ENCODE data around the gene TMEM59.
A peak's percentile ranks its signal among the peaks of the same experiment; 100 is the strongest.
"Not testable (repeated sequence)": the region's sequence is repeated elsewhere in the genome, so short reads cannot be mapped to it uniquely, and the experiment has no call there.

TMEM59 gene

DNA sequence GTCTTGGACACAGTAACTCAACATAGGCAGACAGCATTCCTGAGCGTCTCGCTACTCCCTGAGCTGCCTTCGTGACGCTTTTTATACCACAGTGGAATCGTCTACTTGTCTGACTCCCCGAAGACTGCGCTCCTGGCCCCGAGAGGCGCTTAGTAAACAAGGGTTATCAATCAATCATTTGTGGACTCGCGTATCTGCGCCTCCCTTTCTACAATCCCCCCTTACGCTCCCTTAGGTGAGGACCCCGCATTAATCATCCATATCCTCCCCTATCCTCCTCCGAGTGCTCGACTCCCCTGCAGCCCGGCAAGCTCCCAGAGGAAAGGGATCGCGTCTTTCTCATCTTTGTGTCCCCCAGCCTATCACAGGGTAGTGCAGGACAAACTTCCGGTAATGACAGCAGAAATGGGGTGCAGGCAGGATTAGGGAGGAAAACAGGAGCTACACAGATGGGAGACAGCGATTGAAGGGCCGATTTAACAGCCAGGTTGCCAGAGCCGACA, 522 bp downstream of the TMEM59 start:
- peak; percentile 6 to 9 for DNase-seq

DNA sequence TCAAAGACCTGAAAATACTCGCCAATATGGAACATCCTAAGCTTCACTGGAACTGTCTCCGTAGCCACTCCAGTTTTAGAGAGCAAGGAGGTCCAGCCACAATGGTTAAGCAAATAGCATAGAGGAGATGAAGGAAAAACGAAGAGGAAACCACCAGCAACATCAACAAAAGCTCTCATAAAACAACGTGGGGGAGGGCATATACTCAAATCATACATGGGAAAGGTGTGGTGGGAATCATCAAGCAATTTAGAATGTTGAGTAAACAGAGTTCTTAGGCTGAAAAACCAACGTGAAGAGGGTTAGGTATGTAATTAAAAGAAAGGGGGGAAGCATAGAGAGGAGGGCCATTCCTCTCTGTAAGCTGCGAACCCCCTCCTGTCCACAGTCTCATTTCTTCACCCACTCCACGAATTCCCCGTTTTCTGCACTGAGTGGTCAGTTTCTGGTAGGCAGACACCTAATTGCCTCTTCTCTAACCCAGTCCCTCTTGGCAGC, 1.0 kb downstream of the TMEM59 start:
- DNase-seq: no peak

DNA sequence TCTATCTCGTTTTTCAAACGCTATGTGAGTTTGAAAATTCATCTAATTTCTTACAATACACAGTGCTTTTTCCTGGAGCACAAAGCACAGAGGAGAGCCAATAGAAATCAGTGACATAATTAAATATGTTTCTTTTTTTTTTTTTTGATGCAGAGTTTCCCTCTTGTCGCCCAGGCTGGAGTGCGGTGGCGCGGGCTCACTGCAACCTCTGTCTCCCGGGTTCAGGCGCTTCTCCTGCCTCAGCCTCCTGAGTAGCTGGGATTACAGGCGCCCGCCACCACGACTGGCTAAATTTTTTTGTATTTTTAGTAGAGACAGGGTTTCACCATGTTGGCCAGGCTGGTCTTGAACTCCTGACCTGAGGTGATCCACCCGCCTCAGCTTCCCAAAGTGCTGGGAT, 2.6 kb downstream of the TMEM59 start:
- DNase-seq: not testable (repeated sequence)

DNA sequence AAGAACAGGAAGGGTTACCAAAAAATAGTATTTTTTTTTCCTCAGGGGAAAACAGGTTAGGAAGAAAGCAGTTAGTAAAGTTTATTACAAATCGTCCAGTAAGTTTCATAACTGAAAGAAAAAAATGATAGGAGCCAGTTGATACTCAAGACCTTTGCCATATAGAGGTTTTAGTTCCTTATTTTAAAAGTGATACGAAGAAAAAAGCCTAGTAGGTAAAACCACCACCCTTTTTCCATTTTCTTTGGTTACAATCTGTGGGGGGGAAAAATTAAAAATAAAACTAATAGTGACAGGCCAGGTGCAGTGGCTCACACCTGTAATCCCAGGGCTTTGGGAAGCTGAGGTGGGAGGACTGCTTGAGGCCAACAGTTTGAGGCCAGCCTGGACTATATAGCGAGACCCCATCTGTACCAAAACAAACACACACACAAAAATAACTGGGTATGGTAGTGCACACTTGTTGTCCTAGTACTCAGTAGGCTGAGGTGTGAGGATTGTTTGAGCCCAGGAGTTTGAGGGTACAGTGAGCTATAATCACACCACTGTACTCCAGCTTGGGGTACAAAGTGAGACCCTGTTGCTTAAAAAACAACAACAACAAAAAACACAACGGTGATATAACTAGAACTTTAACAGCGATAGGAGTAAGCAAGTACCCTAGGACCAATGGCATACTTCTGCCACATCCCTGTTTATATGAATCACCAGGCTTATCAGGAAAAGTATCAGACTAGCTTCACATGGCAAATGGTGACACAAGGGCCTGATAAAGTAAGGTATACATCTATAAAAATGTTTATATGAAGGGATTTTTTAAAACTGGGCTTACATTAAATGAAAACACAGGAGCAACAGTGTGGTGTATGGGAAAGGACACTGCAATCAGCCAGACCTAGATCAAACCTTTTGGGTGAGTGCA, 5.4 kb downstream of the TMEM59 start:
- DNase-seq: no peak

DNA sequence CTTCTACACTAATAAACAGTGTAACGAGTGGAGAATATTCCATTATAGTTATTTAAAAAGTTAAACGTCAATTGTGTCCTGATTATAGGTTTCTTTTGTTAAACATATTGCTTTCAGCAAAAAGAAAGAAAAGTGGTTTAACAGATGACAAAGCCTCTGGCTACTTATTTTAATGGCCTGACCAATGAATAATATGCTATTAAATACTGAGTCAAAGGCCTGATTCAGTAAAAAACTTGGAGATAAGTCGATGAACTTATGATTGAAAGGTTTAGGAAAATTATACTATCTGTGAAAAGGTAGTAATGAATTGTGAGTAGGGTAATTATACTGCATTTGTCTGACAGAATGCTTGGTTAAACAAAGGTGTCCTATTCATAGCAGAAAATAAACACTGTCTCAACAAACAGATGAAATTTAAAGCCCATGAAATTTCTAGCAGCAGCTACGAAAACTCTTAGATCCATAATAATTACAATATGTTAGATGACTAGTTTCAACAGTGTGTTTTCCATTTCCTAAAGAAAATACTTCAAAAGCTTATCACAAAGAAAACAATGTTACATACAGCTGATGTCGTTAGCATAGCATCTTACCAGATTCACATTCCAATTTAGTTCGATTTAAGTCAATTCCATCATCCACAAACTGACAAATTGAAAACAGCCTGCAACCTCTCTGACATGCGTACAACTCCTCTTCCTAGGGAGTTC, 6.2 kb downstream of the TMEM59 start:
- DNase-seq: no peak

DNA sequence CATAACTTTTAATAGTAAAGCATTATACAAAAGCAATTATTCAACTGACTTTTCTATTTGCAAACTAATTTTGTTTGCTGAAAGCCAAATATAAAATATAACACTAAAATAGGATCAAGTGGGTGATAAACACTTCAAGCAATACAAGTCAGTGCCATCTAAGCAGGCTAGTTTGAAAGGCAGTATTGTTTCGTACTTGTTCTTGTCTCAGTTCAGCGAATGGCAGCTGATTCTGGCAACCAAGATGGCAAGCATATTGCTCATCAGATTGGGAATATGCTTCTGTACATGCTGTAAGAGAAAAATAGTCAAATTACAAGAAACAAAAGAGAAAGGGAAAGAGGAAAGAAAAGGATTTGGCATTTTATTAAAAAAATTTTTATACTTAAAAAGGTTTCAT, 7.5 kb downstream of the TMEM59 start:
- DNase-seq: no peak

DNA sequence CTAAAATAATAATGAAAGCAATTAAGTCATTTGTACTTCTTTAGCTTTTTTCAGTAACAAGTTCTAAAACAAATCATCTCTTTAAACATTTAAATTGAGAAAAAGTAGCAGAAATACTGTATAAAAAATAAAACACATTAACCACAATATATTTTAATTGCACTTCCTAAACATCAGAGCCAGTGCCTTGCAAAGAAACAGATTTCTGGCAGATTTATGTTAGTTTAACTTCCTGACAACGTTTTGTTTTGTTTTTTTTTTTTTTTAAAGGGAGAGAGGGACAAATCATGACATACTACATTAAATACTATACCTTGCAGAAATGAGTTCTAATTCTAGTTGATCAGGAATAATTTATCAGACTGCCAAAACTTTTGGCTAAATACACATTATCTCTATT, 11.2 kb downstream of the TMEM59 start:
- no peak for DNase-seq

DNA sequence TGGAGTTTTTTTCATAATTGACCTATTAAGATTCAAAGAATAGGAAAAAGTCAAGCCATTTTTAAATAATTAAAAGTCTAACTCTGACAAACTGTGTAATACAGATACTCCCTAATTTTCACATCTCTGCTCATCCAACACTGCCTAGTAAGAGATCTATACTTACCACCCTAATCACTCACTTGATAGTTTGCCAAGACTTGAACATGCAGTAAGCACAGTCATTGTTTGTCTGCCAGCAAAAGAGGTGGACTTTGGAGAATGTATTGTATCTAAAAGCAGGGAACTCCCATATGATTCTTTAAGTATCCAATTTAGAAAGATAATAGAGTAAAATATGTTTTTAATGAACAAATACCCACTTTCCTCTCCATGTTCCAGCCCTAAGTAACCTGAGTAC, 15.5 kb downstream of the TMEM59 start:
- DNase-seq: no peak

DNA sequence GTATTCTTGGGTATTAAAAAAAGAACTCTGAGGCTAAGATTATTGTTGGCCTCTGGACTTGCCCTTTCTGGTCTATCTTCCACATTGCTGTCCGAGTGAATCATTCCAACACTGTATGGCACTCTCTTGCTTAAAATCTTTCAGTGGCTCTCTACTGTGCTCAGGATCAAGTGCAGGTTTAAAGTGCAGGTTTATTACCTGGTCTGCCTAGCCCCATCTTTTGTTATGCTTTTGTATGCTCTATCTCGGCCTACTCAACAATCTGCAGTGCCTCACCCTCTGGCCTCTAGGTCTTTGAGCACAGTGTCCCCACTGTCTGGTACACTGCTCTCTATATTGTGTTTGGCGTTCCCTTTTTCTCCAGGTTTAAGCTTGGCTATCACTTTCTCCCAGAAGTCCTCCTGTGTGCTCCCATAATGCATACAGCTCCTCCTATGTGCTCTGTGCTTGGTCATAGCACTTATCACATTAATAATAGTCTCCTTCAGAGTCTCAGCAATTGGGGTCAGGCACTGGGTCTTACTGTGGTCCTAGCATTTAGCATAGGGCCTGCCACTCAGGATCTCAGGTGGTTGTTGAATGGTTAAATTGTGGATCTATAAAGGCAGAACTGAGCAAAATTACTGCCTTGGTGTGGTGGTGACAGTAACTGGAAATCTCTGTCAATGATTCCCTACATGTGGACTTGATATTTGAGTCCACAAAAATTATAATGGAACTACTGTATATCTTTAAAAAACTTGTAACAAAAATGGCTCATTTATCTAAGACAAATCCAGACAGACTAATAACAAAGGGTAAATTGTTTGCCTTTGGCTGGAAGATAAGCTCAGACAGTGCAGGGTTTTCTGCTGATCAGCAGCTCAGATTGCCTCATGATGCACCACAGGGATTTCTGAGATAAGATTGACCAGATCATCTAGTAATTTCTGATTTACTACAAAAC, 24.4 kb downstream of the TMEM59 start:
- DNase-seq: no peak

DNA sequence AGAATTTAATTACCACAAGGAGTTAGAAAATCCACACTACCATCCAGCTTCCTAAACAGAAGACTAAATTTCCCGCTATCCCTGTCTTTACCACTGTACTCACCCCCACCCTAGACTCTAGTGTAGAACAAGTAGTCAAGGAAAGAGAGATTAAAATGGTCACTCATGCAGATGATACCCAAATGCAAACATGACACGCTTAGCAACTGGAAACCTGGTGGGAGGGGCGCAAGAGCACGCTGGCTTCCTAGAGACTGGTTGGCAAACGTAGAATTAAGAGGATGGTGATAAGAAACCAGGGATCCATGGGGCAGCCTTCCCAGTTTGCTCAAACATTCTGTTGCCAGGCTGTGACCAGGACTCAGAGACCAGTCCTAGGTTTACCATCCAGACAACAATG, 25.2 kb downstream of the TMEM59 start:
- DNase-seq: no peak

DNA sequence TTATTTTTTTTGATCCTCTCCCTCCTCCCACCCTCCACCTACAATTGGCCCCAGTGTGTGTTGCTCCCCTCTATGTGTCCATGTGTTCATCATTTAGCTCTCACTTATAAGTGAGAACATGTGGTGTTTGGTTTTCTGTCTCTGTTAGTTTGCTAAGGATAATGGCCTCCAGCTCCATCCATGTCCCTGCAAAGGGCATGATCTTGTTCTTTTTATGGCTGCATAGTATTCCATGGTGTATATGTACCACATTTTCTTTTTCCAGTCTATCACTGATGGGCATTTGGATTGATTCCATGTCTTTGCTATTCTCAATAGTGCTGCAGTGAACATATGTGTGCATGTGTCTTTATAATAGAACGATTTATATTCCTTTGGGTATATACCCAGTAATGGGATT, 28.2 kb downstream of the TMEM59 start:
- DNase-seq: not testable (repeated sequence)

DNA sequence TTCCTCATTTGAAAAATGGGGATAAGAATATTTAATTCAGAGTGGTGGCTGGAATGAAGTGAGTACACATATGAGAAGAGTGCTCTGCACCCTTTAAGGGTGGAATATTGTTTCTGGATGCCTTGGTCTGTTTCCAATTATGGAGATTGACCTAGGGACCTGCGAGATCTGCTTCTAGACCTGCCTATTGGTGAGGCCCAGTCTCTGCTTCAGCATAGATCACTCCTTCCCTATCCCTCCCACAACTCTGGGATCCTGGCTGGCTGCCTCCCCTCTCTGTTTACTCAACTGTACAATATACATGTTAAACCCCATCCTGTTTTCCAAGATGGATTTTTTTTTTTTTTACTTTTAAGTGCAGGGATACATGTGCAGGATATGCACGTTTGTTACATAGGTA, 28.6 kb downstream of the TMEM59 start:
- no peak for DNase-seq

DNA sequence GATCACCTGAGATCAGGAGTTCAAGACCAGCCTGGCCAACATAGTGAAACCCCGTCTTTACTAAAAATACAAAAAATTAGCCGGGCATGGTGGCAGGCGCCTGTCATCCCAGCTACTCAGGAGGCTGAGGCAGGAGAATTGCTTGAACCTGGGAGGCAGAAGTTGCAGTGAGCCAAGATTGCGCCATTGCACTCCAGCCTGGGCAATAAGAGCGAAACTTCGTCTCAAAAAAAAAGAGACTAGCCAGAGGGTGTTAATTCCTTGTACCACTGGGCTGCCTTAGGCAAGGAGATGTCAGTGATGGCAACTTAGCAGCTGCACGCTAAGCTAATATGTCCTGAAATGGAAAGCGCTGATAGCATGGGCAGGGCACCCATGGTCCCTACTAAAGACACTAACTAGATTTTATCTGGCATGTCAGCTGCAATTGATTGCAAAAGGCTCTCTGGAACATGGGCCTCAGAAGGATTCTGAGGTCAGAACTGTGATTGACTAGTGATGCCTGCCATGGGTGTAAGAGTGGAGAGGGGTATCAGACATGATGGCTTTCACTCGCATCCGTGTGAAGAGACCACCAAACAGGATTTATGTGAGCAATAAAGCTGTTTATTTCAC, 33.3 kb downstream of the TMEM59 start:
- not testable (repeated sequence) for DNase-seq

DNA sequence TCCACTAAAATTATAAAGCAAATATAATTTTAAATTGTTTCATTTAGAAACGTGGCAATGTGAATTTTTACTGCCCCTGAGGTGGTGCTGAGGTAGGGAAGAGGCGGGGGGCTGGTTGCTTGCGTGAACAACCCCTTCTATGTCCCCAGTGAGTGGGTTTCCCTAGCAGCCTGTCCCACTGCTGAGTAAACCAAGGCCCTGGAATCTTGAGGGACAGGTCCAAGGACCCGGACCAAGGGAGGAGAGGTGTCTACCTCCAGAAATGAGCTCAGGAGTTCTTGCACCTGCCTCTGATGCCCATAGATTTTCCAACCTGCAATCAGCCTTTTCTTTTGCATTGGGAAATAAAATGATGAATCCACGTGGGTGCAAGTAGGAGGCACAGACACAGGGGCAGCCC, 34.4 kb downstream of the TMEM59 start:
- no peak for DNase-seq

DNA sequence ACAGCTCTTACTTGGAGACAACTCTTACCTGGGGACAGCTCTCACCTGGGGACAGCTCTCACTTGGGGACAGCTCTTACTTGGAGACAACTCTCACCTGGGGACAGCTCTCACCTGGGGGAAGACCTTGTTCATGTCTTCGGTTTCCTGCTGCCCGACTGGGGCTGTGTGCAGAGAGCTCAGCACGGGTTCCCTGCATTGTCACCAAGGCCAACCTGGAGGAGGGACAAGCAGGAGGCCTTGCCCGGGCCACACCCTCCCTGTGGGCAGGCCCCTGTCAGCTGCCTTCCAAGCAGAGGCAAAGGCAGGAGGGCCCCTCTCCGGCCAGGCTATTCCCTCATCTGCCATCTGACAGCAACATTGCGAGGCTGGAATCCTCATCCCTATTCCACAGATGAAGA, 35.0 kb downstream of the TMEM59 start, which contains the start of gene LDLRAD1:
TSS of gene LDLRAD1 (minus strand) at position 208 of the 400 bp plus-strand sequence. CDS start at position 134, 74 bp downstream.
- DNase-seq: no peak

DNA sequence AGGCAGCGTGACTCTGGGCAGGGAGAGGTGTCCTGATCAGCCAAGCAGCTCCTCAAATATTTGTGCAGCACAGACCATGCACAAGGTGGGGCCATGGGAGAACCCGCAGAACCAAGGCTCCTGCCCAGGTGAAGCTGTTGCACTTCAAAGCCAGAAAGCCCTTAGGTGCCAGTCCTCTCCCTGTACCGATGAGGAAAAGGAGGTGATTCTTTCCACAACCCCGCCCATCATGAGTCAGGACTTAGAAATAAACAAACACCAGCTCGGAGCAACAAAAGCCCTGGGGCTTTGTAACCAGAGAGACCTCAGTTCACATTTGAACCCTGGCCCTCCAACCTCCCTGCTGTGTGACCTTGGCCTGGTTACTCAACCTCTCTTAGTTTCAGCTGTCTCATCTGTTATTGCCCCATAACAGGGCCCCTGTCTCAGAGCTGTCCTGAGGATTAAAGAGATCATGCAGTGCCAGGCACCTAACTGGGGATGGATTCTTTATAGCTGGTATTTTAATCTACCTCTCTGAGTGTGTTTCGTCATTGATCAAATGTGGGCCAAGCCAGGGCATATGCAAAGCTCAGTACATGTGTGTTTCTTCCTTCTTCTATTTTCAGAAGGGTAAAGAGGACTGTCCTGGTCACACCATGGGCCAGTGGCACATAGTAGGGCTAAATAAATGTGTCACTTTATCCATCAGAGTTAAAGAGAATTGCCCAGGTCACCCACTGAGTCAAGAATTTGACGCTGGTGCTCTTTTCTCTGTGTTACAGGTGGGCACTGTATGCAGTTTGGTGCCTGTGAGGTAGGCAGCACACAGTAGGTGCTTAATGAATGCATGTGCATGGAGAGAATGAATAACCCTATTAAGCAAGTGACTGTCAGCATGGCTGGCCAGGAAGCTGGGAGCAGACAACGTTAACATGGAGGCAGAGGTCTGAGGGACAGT, 36.4 kb downstream of the TMEM59 start:
- DNase-seq: no peak

DNA sequence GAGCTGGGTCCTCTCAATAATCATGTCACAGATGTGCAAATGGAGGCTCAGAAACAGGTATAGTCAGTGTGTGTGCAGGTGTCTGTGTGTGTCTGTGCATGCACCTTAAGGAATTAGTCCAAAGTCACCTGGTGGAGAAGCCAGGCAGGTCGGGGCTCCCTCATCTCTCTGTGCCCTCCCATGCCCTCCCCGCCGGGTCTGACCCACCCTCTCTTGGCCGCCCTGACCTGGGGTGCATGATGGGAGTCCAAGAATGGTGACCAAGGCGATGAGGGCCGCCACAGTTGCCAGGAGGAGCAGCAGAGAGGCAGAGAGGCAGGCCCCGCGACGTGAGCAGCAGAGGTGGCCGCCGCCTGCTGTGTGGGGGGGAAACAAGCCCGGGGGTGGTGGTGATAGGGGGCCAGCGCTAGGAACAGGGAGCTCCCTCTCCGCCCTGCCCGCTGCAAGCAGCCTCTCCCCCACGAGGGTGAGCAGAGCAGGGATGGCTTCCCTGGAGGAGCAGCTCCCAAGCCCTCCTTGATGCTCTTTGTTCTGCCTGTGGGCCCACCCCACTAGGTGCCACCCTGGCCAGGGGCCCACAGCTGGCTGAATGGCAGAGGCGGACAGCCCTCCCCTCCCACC, 38.9 kb downstream of the TMEM59 start:
- no peak for DNase-seq

DNA sequence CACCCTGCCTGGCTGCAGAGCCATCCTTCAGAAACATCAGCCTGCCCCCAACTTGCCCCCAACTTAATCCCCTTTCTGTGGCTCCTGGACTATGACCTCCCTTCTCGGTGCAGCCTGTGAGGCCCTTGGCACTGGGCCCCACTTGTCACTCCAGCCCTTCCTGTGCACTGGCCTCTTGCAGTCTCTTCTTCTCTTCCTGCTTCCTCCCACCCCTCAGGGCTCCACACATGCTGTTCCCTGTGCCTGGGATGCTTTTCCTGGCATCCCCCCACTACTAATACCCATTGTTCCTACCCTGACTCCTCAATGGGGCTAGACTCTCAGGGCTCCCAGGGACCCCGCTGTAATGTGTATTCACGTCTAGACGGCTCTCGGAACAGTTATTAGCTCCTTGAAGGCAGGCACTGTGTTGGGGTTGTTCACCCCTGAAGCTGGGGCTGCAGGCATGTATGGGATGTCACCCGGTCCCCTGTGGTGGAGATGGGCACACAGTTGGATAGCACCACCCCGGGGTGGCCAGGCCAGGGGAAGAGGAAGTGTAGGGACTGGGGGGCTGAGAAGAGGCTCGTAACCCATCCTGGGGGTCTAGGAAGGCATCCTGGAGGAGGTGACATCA, 39.5 kb downstream of the TMEM59 start:
- no peak for DNase-seq

DNA sequence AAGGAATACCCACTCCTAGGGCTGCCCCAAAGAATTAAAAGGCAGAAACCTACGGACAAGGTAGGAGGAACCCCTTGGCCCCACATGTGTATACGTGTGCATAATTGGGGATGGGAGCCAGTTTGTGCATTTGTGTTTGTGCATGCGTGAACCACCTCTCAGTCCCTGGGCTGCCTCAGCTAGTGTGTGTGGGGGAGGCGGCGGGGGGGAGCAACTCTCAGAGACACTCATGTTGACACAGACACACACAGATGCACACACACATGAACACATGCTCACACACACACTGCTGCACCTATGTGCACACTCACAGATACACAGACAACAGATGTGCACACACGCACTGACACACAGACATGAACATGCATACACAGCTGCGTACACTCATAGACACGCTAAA, 40.1 kb downstream of the TMEM59 start:
- no peak for DNase-seq

DNA sequence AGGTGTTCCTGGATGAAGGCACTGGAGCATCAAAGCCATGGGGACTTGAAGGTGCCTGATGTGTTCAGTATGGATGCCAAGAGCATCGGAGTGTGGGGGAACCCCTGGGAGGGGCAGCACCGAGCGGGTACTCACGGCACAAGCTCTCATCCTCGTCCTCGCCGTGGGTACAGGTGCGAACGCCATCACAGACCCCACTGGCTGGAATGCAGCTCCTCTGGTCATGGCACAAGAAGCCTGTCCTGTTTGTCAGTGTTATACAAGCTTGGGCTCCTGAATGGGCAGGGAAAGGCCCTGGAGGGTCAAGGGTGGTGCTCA, 41.0 kb downstream of the TMEM59 start:
- no peak for DNase-seq

Data from activated CD4-positive, alpha-beta T cell treated with anti-CD3 and anti-CD28 coated beads, Interleukin-2, amount 50 U/mL, for 4 hours (primary cell).